H9 (cell line): ENCODE measurements around the gene NCOA1. TPM values are rescaled to one million over a fixed set of nuclear protein-coding genes. Genes with fewer than 3 reads are reported as not detected.

ENCODE experiments used
- DNase-seq: peaks from one replicate; pipeline ENCODE4 v3.0.0-alpha.2; 2017
- H2AFZ ChIP-seq: one replicate; pipeline ENCODE4 v1.6.1; 2013; ENCODE audit warnings: mild to moderate bottlenecking, low read length, control low read depth, moderate library complexity
- H2AK5ac ChIP-seq: 2 replicates; pipeline ENCODE4 v1.6.1; 2013; ENCODE audit warnings: low read length, control low read depth, mixed read lengths; ENCODE audit not compliant: insufficient read length
- H2BK120ac ChIP-seq: one replicate; pipeline ENCODE4 v1.6.1; 2013; ENCODE audit warnings: low read depth, mild to moderate bottlenecking, low read length, control low read depth, inconsistent platforms; ENCODE audit not compliant: poor library complexity, severe bottlenecking
- H2BK12ac ChIP-seq: 2 replicates; pipeline ENCODE4 v1.6.1; 2013; ENCODE audit warnings: low read length, control low read depth, mixed read lengths, low read depth; ENCODE audit not compliant: insufficient read length
- H2BK15ac ChIP-seq: 2 replicates; pipeline ENCODE4 v1.6.1; 2013; ENCODE audit warnings: low read depth, low read length, control low read depth
- H2BK20ac ChIP-seq: one replicate; pipeline ENCODE4 v1.6.1; 2013; ENCODE audit warnings: low read depth, mild to moderate bottlenecking, low read length, control low read depth, inconsistent platforms; ENCODE audit not compliant: poor library complexity, severe bottlenecking
- H2BK5ac ChIP-seq: 2 replicates; pipeline ENCODE4 v1.6.1; 2013; ENCODE audit warnings: low read length, control low read depth, mixed read lengths; ENCODE audit not compliant: insufficient read length
- H3K14ac ChIP-seq: 2 replicates; pipeline ENCODE4 v1.6.1; 2013; ENCODE audit warnings: low read length, control low read depth; ENCODE audit not compliant: insufficient read depth
- H3K18ac ChIP-seq: 2 replicates; pipeline ENCODE4 v1.6.1; 2013; ENCODE audit warnings: low read depth, mild to moderate bottlenecking, mixed read lengths, low read length, control low read depth; ENCODE audit not compliant: insufficient read length
- H3K23ac ChIP-seq: 2 replicates; pipeline ENCODE4 v1.6.1; 2013; ENCODE audit warnings: low read length, control low read depth, mixed read lengths, low read depth; ENCODE audit not compliant: insufficient read length
- H3K23me2 ChIP-seq: 2 replicates; pipeline ENCODE4 v1.6.1; 2013; ENCODE audit warnings: low read depth, mild to moderate bottlenecking, mixed read lengths, low read length, control low read depth; ENCODE audit not compliant: insufficient read length, poor library complexity, severe bottlenecking
- H3K27ac ChIP-seq: 2 replicates; pipeline ENCODE4 v1.5.1; 2013; ENCODE audit warnings: low read length, control low read depth, mixed read lengths, low read depth; ENCODE audit not compliant: insufficient read length
- H3K27me3 ChIP-seq: 2 replicates; pipeline ENCODE4 v1.6.1; 2013; ENCODE audit warnings: low read length, control low read depth, inconsistent platforms; ENCODE audit not compliant: insufficient read depth
- H3K4ac ChIP-seq: 2 replicates; pipeline ENCODE4 v1.6.1; 2013; ENCODE audit warnings: low read depth, mild to moderate bottlenecking, control low read depth, inconsistent platforms, low read length, moderate library complexity
- H3K4me1 ChIP-seq: 2 replicates; pipeline ENCODE4 v1.6.1; 2013; ENCODE audit warnings: low read length, control low read depth, inconsistent platforms; ENCODE audit not compliant: insufficient read depth
- H3K4me2 ChIP-seq: 2 replicates; pipeline ENCODE4 v1.6.1; 2013; ENCODE audit warnings: low read length, control low read depth, mixed read lengths; ENCODE audit not compliant: insufficient read length, insufficient read depth
- H3K56ac ChIP-seq: 2 replicates; pipeline ENCODE4 v1.6.1; 2013; ENCODE audit warnings: low read depth, mild to moderate bottlenecking, mixed read lengths, low read length, control low read depth; ENCODE audit not compliant: insufficient read length
- H3K79me1 ChIP-seq: 2 replicates; pipeline ENCODE4 v1.6.1; 2013; ENCODE audit warnings: low read depth, mild to moderate bottlenecking, moderate library complexity, low read length, control low read depth, inconsistent platforms; ENCODE audit not compliant: insufficient read depth, poor library complexity, severe bottlenecking
- H3K79me2 ChIP-seq: 2 replicates; pipeline ENCODE4 v1.6.1; 2013; ENCODE audit warnings: low read length, control low read depth, inconsistent platforms; ENCODE audit not compliant: insufficient read depth
- H3K9ac ChIP-seq: 2 replicates; pipeline ENCODE4 v1.6.1; 2013; ENCODE audit warnings: low read length, control low read depth, mixed read lengths; ENCODE audit not compliant: insufficient read length; ENCODE audit errors: extremely low read depth
- H3K9me3 ChIP-seq: one replicate; pipeline ENCODE4 v1.6.1; 2013; ENCODE audit warnings: low read depth, low read length, inconsistent platforms; ENCODE audit not compliant: control insufficient read depth
- H3T11ph ChIP-seq: one replicate; pipeline ENCODE4 v1.6.1; 2013; ENCODE audit warnings: mild to moderate bottlenecking, low read length, control low read depth, inconsistent platforms
- H4K20me1 ChIP-seq: one replicate; pipeline ENCODE4 v1.6.1; 2013; ENCODE audit not compliant: control insufficient read depth, insufficient read length, insufficient read depth
- H4K5ac ChIP-seq: 2 replicates; pipeline ENCODE4 v1.6.1; 2013; ENCODE audit warnings: low read depth, mild to moderate bottlenecking, mixed read lengths, low read length, control low read depth; ENCODE audit not compliant: insufficient read length
- H4K8ac ChIP-seq: replicated peaks from 2 replicates; pipeline ENCODE4 v1.6.1; 2013; ENCODE audit warnings: low read length, control low read depth, mixed read lengths, low read depth; ENCODE audit not compliant: insufficient read length
- H4K91ac ChIP-seq: 2 replicates; pipeline ENCODE4 v1.6.1; 2013; ENCODE audit warnings: low read depth, mild to moderate bottlenecking, moderate library complexity, mixed read lengths, low read length, control low read depth; ENCODE audit not compliant: insufficient read length
- H3K27ac Mint-ChIP-seq, 3 experiments: 2 replicates in 2 of 3; 3 replicates in 1 of 3; pipeline ENCODE4 v1.8.0; 2020 to 2021; ENCODE audit warnings: mixed read lengths in 3 of 3, mild to moderate bottlenecking in 1 of 3, moderate library complexity in 1 of 3
- H3K27me3 Mint-ChIP-seq: 2 replicates; pipeline ENCODE4 v1.8.0; 2021; ENCODE audit warnings: low read depth, mild to moderate bottlenecking, moderate library complexity, mixed read lengths
- H3K36me3 Mint-ChIP-seq, 3 experiments: 2 replicates in 2 of 3; 3 replicates in 1 of 3; pipeline ENCODE4 v1.8.0; 2020 to 2021; ENCODE audit warnings: low read depth in 3 of 3, mixed read lengths in 3 of 3; ENCODE audit not compliant: insufficient read depth in 1 of 3
- H3K4me1 Mint-ChIP-seq, 2 experiments: 2 replicates each; pipeline ENCODE4 v1.8.0; 2020; ENCODE audit warnings: mixed read lengths in 2 of 2
- H3K4me3 Mint-ChIP-seq, 2 experiments: 2 replicates in 1 of 2; 3 replicates in 1 of 2; pipeline ENCODE4 v1.8.0; 2020 to 2021; ENCODE audit warnings: mild to moderate bottlenecking in 2 of 2, mixed read lengths in 2 of 2, moderate library complexity in 1 of 2
- H3K9me3 Mint-ChIP-seq, 2 experiments: 2 replicates in 1 of 2; 3 replicates in 1 of 2; pipeline ENCODE4 v1.8.0; 2020; ENCODE audit warnings: mild to moderate bottlenecking in 2 of 2, mixed read lengths in 2 of 2, moderate library complexity in 1 of 2
- WGBS: extraction: QIAGEN DNeasy Blood & Tissue Kit; methylation state at CpG from one replicate; pipeline ENCODE4 v1.1.7; 2013; ENCODE audit warnings: missing lambda C conversion rate, low lambda C conversion rate, mixed read lengths; ENCODE audit not compliant: insufficient read length; ENCODE audit errors: extremely low coverage; 5-methylcytosine and 5-hydroxymethylcytosine counted together
- total RNA-seq: library from RNA; stranded (reverse); gene quantifications from 2 replicates; pipeline ENCODE4 v1.2.1, GENCODE V29; 2021
- TF ChIP-seq, protein P1 (sequence below): fragments of 200-600 bp; sonication (generic); conservative IDR thresholded peaks from 3 replicates; pipeline ENCODE4 v1.8.0; 2021; ENCODE audit warnings: antibody characterized with exemption, mild to moderate bottlenecking

Gene NCOA1
- total RNA-seq, 1 experiment from 2014 or later, result 14.8 TPM

DNA sequence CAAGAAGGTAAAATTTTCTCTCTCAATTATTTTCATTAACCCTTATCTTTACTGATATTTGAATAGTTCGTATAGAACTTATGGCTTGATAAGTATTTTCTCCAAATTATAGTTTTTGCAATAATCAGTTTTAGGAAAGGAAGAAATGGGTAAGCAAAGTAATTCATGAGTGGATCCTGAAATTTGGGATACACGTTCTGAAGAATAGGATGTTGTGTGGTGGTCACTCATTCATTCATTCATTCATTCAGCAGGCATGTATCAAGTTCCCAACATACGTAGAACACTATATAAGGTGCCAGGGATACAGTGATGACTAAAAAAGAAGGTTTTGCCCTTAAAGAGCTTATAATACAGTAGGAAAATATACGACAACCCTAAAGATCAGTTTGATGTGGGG is 206.7 kb downstream of the NCOA1 start:
- Mint-ChIP-seq H3K4me1 (peaks cover under 1 to 3% of the 10 kb centered on the region in 2 experiments), H3K36me3 (no peaks in the 10 kb centered on the region), H3K9me3 (no peaks in the 10 kb centered on the region), H3K4me3 (no peak overlapping the region), H3K27ac (no peak overlapping the region), H3K27me3 (no peaks in the 10 kb centered on the region)
- Histone ChIP-seq H2AFZ (no peak overlapping the region), H2BK120ac (no peak overlapping the region), H3T11ph (no peak overlapping the region), H3K27me3 (no peaks in the 10 kb centered on the region), H4K91ac (no peak overlapping the region), H3K18ac (no peak overlapping the region), H3K4me1 (no peaks in the 10 kb centered on the region), H3K23me2 (no peaks in the 10 kb centered on the region), H4K8ac (no peak overlapping the region), H4K5ac (no peak overlapping the region), H4K20me1 (no peaks in the 10 kb centered on the region), H2BK20ac (no peak overlapping the region), H2BK12ac (no peak overlapping the region), H3K4ac (no peak overlapping the region), H3K9me3 (no peaks in the 10 kb centered on the region), H3K4me2 (no peak overlapping the region), H2AK5ac (no peak overlapping the region), H3K14ac (no peak overlapping the region), H2BK15ac (no peak overlapping the region), H3K79me2 (no peaks in the 10 kb centered on the region), H2BK5ac (no peak overlapping the region), H3K56ac (no peak overlapping the region), H3K23ac (no peak overlapping the region), H3K79me1 (no peaks in the 10 kb centered on the region), H3K27ac (no peak overlapping the region), H3K9ac (no peak overlapping the region)
- no peak for DNase-seq
- TF ChIP-seq, protein P1, sequence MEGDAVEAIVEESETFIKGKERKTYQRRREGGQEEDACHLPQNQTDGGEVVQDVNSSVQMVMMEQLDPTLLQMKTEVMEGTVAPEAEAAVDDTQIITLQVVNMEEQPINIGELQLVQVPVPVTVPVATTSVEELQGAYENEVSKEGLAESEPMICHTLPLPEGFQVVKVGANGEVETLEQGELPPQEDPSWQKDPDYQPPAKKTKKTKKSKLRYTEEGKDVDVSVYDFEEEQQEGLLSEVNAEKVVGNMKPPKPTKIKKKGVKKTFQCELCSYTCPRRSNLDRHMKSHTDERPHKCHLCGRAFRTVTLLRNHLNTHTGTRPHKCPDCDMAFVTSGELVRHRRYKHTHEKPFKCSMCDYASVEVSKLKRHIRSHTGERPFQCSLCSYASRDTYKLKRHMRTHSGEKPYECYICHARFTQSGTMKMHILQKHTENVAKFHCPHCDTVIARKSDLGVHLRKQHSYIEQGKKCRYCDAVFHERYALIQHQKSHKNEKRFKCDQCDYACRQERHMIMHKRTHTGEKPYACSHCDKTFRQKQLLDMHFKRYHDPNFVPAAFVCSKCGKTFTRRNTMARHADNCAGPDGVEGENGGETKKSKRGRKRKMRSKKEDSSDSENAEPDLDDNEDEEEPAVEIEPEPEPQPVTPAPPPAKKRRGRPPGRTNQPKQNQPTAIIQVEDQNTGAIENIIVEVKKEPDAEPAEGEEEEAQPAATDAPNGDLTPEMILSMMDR, result no peak
- WGBS, result no CpG with 5 or more reads among the region's 4 CpGs
